HG03342 (cell line): ENCODE measurements around the gene COX4I1.

Experiments
- ATAC-seq: cut with Tn5 transposase; IDR thresholded peaks from one replicate; pipeline ENCODE4 v1.9.1; 2021; ENCODE audit warnings: mild to moderate bottlenecking, moderate library complexity; ENCODE audit not compliant: unreplicated experiment

COX4I1 gene

GRCh38 chr16:85765767-85766166, 33.7 kb upstream of the COX4I1 start:
- no peak for ATAC-seq

- ATAC-seq, result no peak
Observed at GRCh38 chr16:85767531-85767930, 32.0 kb upstream of the COX4I1 start.

DNA sequence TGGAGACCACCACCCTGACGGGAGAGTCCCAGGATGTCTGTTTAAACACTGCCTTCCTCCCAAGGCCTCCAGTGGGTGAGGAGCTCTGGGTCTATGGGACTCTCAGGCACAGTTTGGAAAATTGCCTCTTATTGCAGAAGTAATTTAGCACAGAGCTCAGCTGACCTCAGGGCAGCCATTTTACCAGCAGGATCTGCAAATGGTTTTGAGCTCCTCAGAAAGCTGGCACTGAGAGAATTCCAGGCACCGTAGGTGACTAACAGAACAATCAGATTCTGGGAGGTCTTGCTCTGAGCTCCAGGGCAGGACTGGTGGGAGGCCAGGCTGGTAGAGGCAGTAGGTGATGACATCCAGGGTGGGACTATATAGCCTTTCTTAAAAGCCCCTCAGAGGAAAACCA, 31.3 kb upstream of the COX4I1 start:
- no peak for ATAC-seq

- no peak for ATAC-seq
Observed at GRCh38 chr16:85770741-85771140, 28.8 kb upstream of the COX4I1 start.

DNA sequence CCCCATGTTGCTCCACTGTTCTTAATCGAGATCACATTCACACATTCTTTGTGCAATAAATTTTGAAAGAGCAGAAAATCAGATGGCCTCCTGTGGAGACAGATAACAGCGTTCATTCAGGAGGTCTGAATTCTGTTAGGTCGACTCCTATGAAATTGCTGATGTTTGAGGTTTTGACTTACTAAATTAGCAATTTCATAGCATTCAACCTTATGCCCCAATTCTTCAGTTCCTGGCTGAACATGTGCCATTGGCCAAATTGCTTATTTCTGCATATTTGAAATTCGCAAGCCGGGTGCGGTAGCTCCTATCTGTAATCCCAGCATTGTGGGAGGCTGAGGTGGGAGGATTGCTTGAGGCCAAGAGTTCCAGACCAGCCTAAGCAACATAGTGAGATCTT, 26.5 kb upstream of the COX4I1 start:
- no peak for ATAC-seq

DNA sequence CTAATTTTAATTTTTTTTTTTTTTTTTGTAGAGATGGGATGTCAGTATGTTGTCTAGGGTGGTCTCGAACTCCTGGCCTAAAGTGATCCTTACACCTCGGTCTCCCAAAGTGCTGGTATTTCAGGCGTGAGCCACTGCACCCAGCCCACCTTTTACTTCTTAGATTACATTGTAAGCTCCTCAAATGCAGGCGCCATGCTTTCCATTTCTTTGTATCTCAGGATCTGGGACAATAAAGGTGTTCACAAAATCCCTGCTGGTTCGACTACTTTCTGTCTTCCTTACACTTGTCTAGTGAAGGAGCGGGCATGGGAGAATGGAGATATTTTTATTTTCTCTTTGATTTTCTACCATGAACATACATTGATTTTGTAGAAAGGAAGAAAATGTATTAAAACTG, 25.4 kb upstream of the COX4I1 start:
- ATAC-seq, result no peak

GRCh38 chr16:85774811-85775210, 24.7 kb upstream of the COX4I1 start:
- no peak for ATAC-seq

- no peak for ATAC-seq
Observed at GRCh38 chr16:85777583-85778310, 21.7 kb upstream of the COX4I1 start.

- no peak for ATAC-seq
Observed at GRCh38 chr16:85778873-85779272, 20.6 kb upstream of the COX4I1 start.

GRCh38 chr16:85780281-85780680, 19.2 kb upstream of the COX4I1 start:
- no peak for ATAC-seq

DNA sequence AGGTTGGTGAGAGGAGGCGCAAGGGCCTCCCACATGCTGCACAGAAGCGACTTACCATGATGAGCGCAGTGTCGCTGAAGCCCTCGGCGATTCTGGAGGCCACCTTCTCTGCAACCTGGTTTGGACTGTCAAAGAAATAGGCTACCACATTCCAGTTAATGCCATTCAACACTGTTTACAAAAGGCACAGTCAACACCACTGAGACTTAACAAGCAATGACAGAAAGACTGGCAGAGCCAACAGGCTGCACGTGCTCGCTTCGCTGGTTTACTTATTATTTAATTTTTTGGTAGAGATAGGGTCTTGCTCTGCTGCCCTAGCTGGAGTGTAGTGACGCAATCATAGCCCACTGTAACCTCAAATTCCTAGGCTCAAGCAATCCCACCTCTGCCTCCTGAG, 18.3 kb upstream of the COX4I1 start:
- ATAC-seq, result no peak

GRCh38 chr16:85781695-85782370, 17.7 kb upstream of the COX4I1 start:
- no peak for ATAC-seq

GRCh38 chr16:85782451-85782850, 17.0 kb upstream of the COX4I1 start:
- ATAC-seq, result no peak

- no peak for ATAC-seq
Observed at GRCh38 chr16:85783441-85783840, 16.1 kb upstream of the COX4I1 start.

GRCh38 chr16:85784813-85785212, 14.7 kb upstream of the COX4I1 start:
- ATAC-seq, result no peak

DNA sequence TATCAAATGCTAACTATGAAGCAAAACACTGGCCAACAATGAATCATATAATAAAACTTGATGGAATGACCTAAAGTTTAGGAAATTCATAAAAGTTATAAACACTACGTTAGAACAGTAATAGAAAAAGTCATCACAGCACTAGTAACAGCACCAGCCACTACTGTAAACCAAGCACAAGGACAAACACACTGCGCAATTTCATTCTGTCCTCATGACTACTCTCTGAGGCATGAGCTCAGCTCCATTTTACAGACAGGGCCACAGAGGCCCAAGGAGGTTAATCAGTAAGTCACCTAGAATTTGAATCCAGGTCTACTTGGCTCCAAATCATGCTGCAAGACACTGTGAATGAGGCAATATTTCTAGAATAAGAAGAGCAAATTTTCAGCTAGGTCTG, 13.6 kb upstream of the COX4I1 start:
- ATAC-seq, result no peak

- no peak for ATAC-seq
Observed at GRCh38 chr16:85788819-85789218, 10.7 kb upstream of the COX4I1 start.

DNA sequence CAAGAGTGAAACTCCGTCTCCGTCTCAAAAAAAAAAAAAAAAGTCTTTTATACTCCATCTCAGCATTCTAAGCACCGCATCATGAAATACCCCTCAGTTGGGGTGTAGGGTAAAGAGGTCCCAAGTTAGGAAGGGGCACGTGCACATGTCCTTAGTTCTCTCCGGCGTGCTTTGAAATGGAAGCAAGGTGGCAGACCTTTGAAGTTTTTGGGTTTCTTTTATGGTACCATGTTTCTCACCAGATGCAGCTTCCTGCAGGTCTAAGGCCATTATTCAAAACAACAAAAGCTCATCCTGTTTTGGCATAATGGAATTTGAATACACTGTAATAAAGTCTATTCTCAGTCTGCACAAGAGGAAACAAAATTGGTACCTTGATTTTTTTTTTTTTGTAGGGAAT, 9.7 kb upstream of the COX4I1 start:
- ATAC-seq, result no peak

- ATAC-seq, result no peak
Observed at GRCh38 chr16:85793662-85794298, 5.7 kb upstream of the COX4I1 start.

- ATAC-seq, result no peak
Observed at GRCh38 chr16:85794696-85795095, 4.8 kb upstream of the COX4I1 start.

DNA sequence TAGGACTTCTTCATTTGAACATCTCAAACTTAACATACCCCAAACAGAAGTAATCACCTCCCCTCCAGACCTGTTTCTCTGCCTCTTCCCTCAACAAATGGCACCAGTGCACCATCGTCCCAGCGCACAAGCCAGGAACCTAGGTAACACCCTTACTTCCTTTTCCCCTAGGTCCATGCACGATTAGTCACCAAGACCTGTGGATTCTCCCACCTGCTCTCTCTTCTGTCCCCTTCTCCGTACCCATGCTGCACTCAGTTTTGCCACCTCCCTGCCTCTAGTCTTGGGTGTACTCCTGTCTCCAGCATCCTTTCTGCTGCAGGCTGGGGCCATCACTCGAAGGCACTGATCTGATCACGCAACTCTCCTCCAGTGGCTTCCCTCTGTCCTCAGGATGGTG, 3.3 kb upstream of the COX4I1 start:
- no peak for ATAC-seq

DNA sequence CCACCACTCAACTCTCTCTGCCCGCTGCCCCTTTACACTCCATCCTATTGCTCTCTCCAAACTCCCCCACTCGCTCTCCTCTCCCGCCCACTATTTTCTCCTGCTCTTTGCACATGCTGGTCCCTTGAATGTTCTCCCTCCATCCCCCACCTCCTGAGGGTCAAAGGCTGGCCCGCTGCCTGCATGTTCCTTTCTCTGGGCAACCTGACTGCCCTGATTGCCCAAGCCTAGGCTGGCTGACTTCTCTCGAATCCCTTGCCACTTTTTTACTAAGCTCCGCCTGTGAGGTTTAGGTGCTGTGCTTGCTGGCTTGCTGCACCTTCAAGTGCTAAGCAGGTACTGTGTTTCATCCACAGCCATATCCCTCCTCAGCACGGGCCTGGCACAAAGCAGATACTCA, 2.9 kb upstream of the COX4I1 start:
- ATAC-seq, result no peak
